SK-N-MC (cell line): ENCODE results near the gene CASP10.

Experiments
- EZH2 ChIP-seq: fragments of 200-600 bp; sonication (generic); IDR thresholded peaks from one replicate; pipeline ENCODE4 v1.6.1; 2017; ENCODE audit warnings: antibody characterized with exemption
- FOXP2 ChIP-seq: optimal IDR thresholded peaks from 2 replicates; pipeline ENCODE3; 2011; ENCODE audit warnings: mild to moderate bottlenecking, moderate library complexity; ENCODE audit not compliant: insufficient read depth; ENCODE audit errors: extremely low read length, control extremely low read depth
- POLR2AphosphoS5 ChIP-seq: IDR thresholded peaks from 2 replicates; pipeline ENCODE4 v1.6.1; 2012; ENCODE audit warnings: mild to moderate bottlenecking, low read depth, low read length, borderline replicate concordance

- TF ChIP-seq EZH2, result no peak
- no peak for TF ChIP-seq POLR2AphosphoS5
- no peak for TF ChIP-seq FOXP2
Observed at GRCh38 chr2:201262718-201263117, 79.8 kb downstream of the CASP10 start.
